ENCODE data around the gene TAF11.

DNA sequence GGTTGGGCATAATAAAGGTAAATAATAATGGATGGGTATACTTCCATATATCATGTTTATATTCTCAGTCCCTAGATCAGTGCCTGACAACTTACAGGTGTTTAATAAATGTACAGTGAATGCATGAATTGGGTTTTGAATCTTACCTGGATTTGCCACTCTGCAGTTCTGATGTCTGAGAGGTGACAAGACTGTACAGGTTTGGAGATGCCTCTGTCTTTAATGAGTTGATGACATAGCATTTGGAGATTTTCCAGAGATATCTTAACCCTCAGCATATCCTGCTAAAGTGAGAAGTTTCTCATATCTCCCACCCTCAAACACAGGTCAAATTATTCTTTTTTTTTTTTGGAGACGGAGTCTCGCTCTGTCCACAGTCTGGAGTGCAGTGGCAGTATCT lies 3.5 kb upstream of the TAF11 start:
- TF ChIP-seq POLR2AphosphoS5 (IDR thresholded peaks at IDR 0.05), result no peak
- TF ChIP-seq, protein P1, sequence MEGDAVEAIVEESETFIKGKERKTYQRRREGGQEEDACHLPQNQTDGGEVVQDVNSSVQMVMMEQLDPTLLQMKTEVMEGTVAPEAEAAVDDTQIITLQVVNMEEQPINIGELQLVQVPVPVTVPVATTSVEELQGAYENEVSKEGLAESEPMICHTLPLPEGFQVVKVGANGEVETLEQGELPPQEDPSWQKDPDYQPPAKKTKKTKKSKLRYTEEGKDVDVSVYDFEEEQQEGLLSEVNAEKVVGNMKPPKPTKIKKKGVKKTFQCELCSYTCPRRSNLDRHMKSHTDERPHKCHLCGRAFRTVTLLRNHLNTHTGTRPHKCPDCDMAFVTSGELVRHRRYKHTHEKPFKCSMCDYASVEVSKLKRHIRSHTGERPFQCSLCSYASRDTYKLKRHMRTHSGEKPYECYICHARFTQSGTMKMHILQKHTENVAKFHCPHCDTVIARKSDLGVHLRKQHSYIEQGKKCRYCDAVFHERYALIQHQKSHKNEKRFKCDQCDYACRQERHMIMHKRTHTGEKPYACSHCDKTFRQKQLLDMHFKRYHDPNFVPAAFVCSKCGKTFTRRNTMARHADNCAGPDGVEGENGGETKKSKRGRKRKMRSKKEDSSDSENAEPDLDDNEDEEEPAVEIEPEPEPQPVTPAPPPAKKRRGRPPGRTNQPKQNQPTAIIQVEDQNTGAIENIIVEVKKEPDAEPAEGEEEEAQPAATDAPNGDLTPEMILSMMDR (IDR thresholded peaks at IDR 0.05), result no peak
- no peak for TF ChIP-seq POLR2A (IDR thresholded peaks at IDR 0.05)

Data from upper lobe of left lung (tissue), 4 donors.